Right ventricle myocardium superior (tissue), 1 donor: ENCODE measurements around the gene RPS21. TPM values are rescaled to one million over a fixed set of nuclear protein-coding genes. Genes with fewer than 3 reads are reported as not detected.
A peak's percentile ranks its signal among the peaks of the same experiment; 100 is the strongest.

Experiments used
- ATAC-seq: fragments of 200-7000 bp; cut with Tn5 transposase; one replicate; pipeline ENCODE4 v1.9.1; 2020; ENCODE audit warnings: mild to moderate bottlenecking; ENCODE audit not compliant: poor library complexity
- DNase-seq: peaks from one replicate; pipeline ENCODE4 v3.0.0-alpha.2; 2020
- intact Hi-C: fragments of 100-400 bp; cut with DNase I; formaldehyde crosslinking; loops from one replicate; pipeline ENCODE4 v1.11.2; 2022
- total RNA-seq: library from RNA; stranded (reverse); fragmentation: NEBNext Ultra II Directional; extraction: Animal tissue kit (Norgen Biotek cat#: 25700); gene quantifications from one replicate; pipeline ENCODE4 v1.2.1, GENCODE V29; 2021
- donor health status: DM: no; HTN: yes; CAD: no; lungs with severe emphysema.

Gene RPS21
- total RNA-seq, 1 donor from 2014 or later, result 732 TPM

DNA sequence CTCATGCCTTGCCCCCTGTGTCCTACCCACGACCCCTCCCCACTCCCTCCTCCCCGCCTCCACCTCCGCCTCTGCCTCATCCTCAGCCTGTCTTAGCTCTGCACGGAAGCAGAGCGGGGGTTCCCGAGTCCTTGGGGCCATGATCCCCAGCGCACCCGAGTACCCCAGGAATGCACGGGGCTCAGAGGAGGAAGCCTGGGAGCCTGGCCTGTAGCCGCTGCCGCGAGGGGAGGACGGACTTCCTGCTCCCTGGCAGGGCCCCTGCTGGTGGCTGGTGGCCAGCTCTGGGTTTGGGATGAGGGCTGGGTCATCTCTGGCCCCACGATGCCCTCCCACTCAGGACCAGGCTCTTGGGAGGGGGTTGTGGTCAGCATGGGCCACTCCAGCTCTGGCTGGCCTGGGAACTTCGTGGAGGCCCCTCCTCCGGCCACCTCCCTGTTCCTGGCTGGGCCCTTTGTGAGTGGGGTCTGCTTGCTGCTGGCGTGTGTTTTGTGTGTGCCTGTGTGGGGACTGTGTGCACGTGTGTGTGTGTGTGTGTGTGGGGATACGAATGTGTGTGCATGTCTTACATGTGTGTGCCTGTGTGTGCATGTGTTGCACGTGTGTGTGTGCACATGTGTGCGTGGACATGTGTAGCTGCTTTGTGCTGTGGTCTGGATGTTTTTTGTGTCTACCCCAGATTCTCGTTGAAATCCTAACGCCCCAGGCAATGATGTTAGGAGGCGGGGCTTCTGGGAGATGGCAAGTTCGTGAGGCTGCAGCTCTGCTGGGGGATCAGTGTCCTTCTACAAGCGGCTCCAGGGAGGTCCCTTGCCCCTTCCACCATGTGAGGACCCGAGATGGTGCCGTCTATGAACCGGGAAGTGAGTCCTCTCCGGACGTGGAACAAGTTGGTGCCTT is 41.7 kb downstream of the RPS21 start:
- intact Hi-C loops, result no loop called here
- ATAC-seq (no peak), DNase-seq (no peak)

GRCh38 chr20:62429455-62430310 is 42.8 kb downstream of the RPS21 start:
- DNase-seq, result no peak
- no peak for ATAC-seq
- intact Hi-C loops, result no loop called here

DNA sequence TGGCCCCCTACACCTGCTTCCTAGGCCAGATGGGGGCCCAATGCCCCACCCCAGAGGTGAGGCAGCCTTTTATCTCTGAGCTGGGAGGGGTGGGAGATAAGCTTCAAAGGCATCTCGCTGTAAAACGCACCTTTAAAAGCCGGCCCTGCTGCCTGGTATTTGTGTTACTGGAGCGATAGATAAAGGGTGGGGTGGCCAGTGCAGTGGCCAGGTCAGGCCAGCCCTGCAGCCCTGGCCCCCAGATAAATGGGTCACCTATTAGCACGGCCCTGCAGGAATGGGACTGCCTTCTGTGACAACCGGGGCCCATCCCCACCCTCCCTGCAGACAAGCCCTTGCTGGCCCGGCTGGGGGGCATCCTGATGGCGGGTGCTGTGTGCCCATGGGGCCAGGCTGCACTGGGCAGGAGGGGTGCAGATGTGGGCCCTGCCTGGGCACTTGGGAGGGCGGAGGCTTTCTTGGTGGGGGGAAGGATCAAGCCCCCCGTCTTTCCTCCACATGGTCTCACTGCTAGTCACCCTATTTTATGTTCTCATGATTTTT is 43.5 kb downstream of the RPS21 start:
- no peak for ATAC-seq
- no peak for DNase-seq
- intact Hi-C loops, result no loop called here

- intact Hi-C loops, result no loop called here
- DNase-seq, result no peak
- no peak for ATAC-seq
These were observed 44.1 kb downstream of the RPS21 start for GRCh38 chr20:62430866-62431447.

- peak; percentile 70 for DNase-seq
- intact Hi-C loops, result no loop called here
- peak; percentile 70 for ATAC-seq
These were observed 47.0 kb downstream of the RPS21 start for GRCh38 chr20:62433658-62434497.

- ATAC-seq (no peak), DNase-seq (no peak)
- intact Hi-C loops, result no loop called here
These were observed 49.8 kb downstream of the RPS21 start for GRCh38 chr20:62436692-62437091.

DNA sequence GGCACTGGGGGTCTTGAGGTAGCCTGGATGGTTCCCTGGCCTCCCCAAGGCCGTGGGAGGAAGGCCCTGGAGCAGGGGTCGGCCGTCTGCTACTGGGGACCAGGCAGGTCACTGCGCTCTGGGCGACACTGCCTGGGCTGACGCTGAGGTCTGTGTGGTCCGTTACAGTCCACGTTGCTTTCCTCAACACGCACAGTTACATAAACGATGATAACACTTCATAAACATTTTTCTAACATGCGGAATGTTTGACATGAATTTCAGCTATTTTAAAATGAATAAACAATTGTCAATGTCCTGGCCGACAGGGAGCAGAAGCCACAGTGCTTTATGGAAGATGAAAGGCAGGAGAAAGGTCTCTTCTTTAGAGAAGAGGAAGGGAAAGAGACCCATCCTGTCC is 50.6 kb downstream of the RPS21 start:
- intact Hi-C loops, result no loop called here
- no peak for DNase-seq
- ATAC-seq, result no peak

DNA sequence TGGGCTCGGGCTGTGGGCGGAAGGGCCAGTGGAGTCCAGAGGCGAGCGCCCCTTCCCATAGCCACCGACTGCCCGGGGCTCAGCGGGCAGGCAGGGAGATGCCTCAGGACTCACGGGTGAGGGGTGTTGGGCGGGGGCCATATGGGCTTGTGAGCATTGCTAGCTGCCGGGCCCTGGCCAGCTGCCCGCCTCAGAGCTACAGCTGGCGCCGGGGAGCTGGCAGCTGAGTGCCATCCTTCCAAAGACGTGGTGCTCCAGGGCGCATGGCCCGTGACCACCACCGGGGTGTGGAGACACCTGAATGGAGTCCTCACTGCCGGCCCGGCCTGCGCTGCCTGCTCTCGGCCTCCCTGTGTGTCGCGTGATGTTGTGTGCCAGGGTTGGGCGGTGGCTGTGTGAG is 51.0 kb downstream of the RPS21 start:
- intact Hi-C loops, result no loop called here
- ATAC-seq (peak; percentile 36), DNase-seq (no peak)

Other genes starting within 250 kb of the RPS21 start
- 239 TPM for gene PSMA7, start 243.7 kb upstream of the RPS21 start, total RNA-seq
- 8.9 TPM for gene SS18L1, start 243.3 kb upstream of the RPS21 start, total RNA-seq
- 20.8 TPM for gene MTG2, start 204.1 kb upstream of the RPS21 start, total RNA-seq
- not detected for gene HRH3, start 166.8 kb upstream of the RPS21 start, total RNA-seq
- 52.3 TPM for gene OSBPL2, start 148.6 kb upstream of the RPS21 start, total RNA-seq
- 68.5 TPM for gene ADRM1, start 84.1 kb upstream of the RPS21 start, total RNA-seq
- gene LAMA5, start 19.8 kb upstream of the RPS21 start, total RNA-seq, result 79.6 TPM
- 15.0 TPM for gene CABLES2, start 20.2 kb downstream of the RPS21 start, total RNA-seq
- gene RBBP8NL, start 40.4 kb downstream of the RPS21 start, total RNA-seq, result not detected
- gene GATA5, start 88.9 kb downstream of the RPS21 start, total RNA-seq, result 1.7 TPM